ENCODE data around the gene FRAT2. TPM values are rescaled to one million over a fixed set of nuclear protein-coding genes. Genes with fewer than 3 reads are reported as not detected.
A peak's percentile ranks its signal among the peaks of the same experiment; 100 is the strongest.

FRAT2 gene
- total and polyA plus RNA-seq, 2 of the 13 experiments (the other 11 are each of a cell fraction or from before 2014, with no cell fraction given): 7.2 to 14.1 TPM

DNA sequence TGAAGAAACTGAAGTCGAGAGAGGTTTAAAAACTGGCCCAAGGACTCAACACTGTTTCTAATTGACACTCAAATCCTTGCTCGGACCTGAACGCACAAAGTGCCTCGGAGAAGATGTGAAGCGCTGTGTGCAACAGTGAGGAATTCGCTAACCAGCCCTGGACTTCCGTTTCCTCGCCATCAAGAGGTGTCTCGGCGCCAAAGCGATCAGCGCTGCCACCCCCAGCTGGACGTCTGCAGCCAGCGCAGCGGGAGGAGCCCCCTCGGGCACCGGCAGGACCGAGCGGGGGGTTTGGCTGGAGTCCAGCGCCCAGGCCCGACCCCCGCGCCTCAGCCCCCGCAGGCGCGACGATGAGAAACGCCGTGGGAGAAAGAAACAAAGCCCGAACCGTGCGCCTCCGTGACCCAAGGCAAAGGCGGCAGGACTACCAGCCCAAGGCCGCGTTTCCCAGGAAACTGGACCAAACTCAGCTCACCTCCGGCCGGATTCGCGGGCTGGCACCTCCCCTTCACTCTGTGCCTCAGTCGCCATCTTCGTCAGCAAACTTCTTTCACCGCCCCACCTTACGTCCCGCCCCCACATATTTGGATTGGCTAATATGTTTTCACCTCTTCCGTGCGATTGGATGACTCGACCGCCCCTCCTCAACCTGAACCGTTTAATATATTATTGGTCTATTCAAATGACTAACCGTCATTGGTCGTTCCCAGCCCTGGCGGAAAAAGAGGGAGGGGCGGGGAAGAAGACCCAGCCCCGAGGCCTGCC lies 42.2 kb downstream of the FRAT2 start, which contains the start of gene ARHGAP19:
TSS of gene ARHGAP19 (minus strand) at position 541 of the 765 bp plus-strand sequence. CDS start at position 531, 10 bp downstream.
- H3K36me3 ChIP-seq (replicated peaks in 1 of 2; ENCODE audit: control insufficient read depth in 1 of 2, insufficient read depth in 2 of 2, low read length in 2 of 2): 0 out of 5 replicates have a peak, but pooled peaks cover 0 to under 1% of the 10 kb centered on the region in 2 experiments
- WGBS (ENCODE audit: low lambda C conversion rate): under 1% methylated on average over 27 of the region's 55 CpGs
- peak within 1 kb of the TSS; percentile 61 to 82 (median 69) for H3K4me3 ChIP-seq (replicated peaks in 1 of 3; ENCODE audit: insufficient read depth in 1 of 3, low read depth in 2 of 3, low read length in 3 of 3)
- CTCF ChIA-PET (ENCODE audit: low intra/inter-chr PET ratio, low total read pairs): interaction anchor here (1.1 kb wide), 1 partner anchor 40 kb away, joined by 5 read pairs; no protein-coding TSS in a partner anchor
- FAIRE-seq: peak; percentile 97
- H3K79me2 ChIP-seq (ENCODE audit: insufficient read depth, low read length): peaks cover 7% of the 10 kb centered on the region
- H3K9me3 ChIP-seq (ENCODE audit: low read length): no peaks in the 10 kb centered on the region
- H3K27me3 ChIP-seq (ENCODE audit: control insufficient read depth in 1 of 2, insufficient read depth in 2 of 2, low read length in 2 of 2): no peaks in the 10 kb centered on the region
- H3K9ac ChIP-seq (ENCODE audit: insufficient read depth, low read depth, low read length): peak within 1 kb of the TSS; percentile 89
- peak within 1 kb of the TSS; percentile 84 for H3K4me2 ChIP-seq (ENCODE audit: low read depth, low read length)
- H3K4me1 ChIP-seq (ENCODE audit: insufficient read depth, low read length): peaks cover 30% of the 10 kb centered on the region
- intact Hi-C loops (cut with micrococcal nuclease; ENCODE audit: unreplicated experiment): loop anchor here (1.0 to 5.0 kb wide), 3 partner anchors 37 to 110 kb away; partner anchors contain the start of gene RRP12
- no peaks in the 10 kb centered on the region for H4K20me1 ChIP-seq (ENCODE audit: insufficient read depth, low read length)
- H2AFZ ChIP-seq (ENCODE audit: low read length): peak within 1 kb of the TSS; percentile 78
- in situ Hi-C loops (cut with HindIII; ENCODE audit: extremely low pct_ligation_motif_present, low pct_unique_long_range_greater_than_20kb): loop anchor here (5.0 kb wide), 1 partner anchor 40 kb away; the partner anchor contains the start of gene FRAT2
- peak; percentile 93 for ATAC-seq
- TSS peak; percentile 87 for BruUV-seq (replicated peaks)
- H3K27ac ChIP-seq (ENCODE audit: extremely low read length, insufficient read depth, low read length): peak within 1 kb of the TSS; percentile 97
- POLR2A ChIA-PET: interaction anchor here (1.5 to 2.5 kb wide), 5 partner anchors 13 to 109 kb away, joined by 12 to 27 read pairs (median 14); partner anchors contain the start of genes FRAT1, FRAT2 and RRP12
- peak; percentile 99 for DNase-seq (ENCODE audit: low spot score)
- TF ChIP-seq ZNF761 (CRISPR knock-in tag; conservative IDR thresholded peaks at IDR 0.05): no peak
- TF ChIP-seq ATF7 (IDR thresholded peaks at IDR 0.05): no peak
- TF ChIP-seq ATF7 (CRISPR knock-in tag; IDR thresholded peaks at IDR 0.05): no peak
- TF ChIP-seq, protein P1, sequence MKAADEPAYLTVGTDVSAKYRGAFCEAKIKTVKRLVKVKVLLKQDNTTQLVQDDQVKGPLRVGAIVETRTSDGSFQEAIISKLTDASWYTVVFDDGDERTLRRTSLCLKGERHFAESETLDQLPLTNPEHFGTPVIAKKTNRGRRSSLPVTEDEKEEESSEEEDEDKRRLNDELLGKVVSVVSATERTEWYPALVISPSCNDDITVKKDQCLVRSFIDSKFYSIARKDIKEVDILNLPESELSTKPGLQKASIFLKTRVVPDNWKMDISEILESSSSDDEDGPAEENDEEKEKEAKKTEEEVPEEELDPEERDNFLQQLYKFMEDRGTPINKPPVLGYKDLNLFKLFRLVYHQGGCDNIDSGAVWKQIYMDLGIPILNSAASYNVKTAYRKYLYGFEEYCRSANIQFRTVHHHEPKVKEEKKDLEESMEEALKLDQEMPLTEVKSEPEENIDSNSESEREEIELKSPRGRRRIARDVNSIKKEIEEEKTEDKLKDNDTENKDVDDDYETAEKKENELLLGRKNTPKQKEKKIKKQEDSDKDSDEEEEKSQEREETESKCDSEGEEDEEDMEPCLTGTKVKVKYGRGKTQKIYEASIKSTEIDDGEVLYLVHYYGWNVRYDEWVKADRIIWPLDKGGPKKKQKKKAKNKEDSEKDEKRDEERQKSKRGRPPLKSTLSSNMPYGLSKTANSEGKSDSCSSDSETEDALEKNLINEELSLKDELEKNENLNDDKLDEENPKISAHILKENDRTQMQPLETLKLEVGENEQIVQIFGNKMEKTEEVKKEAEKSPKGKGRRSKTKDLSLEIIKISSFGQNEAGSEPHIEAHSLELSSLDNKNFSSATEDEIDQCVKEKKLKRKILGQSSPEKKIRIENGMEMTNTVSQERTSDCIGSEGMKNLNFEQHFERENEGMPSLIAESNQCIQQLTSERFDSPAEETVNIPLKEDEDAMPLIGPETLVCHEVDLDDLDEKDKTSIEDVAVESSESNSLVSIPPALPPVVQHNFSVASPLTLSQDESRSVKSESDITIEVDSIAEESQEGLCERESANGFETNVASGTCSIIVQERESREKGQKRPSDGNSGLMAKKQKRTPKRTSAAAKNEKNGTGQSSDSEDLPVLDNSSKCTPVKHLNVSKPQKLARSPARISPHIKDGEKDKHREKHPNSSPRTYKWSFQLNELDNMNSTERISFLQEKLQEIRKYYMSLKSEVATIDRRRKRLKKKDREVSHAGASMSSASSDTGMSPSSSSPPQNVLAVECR (CRISPR knock-in tag; IDR thresholded peaks at IDR 0.05; ENCODE audit: borderline replicate concordance): peak; percentile 89; the same call in 1 of the 2 replicates
- TF ChIP-seq ARID2 (CRISPR knock-in tag; IDR thresholded peaks at IDR 0.05; ENCODE audit: borderline replicate concordance): peak; percentile 63; the same call in 1 of the 2 replicates
- TF ChIP-seq PTBP1 (IDR thresholded peaks at IDR 0.05; ENCODE audit: low read depth, low read length, poor library complexity, severe bottlenecking): peak; percentile 72
- TF ChIP-seq SMAD3 (CRISPR knock-in tag; IDR thresholded peaks at IDR 0.05): 0 out of 2 replicates have a peak, but pooled peaks have one; percentile 19
- TF ChIP-seq, protein P2, sequence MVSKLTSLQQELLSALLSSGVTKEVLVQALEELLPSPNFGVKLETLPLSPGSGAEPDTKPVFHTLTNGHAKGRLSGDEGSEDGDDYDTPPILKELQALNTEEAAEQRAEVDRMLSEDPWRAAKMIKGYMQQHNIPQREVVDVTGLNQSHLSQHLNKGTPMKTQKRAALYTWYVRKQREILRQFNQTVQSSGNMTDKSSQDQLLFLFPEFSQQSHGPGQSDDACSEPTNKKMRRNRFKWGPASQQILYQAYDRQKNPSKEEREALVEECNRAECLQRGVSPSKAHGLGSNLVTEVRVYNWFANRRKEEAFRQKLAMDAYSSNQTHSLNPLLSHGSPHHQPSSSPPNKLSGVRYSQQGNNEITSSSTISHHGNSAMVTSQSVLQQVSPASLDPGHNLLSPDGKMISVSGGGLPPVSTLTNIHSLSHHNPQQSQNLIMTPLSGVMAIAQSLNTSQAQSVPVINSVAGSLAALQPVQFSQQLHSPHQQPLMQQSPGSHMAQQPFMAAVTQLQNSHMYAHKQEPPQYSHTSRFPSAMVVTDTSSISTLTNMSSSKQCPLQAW (CRISPR knock-in tag; IDR thresholded peaks at IDR 0.05): peak; percentile 40; the same call in 1 of the 2 replicates
- TF ChIP-seq, protein P3, sequence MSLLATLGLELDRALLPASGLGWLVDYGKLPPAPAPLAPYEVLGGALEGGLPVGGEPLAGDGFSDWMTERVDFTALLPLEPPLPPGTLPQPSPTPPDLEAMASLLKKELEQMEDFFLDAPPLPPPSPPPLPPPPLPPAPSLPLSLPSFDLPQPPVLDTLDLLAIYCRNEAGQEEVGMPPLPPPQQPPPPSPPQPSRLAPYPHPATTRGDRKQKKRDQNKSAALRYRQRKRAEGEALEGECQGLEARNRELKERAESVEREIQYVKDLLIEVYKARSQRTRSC (CRISPR knock-in tag; IDR thresholded peaks at IDR 0.05; ENCODE audit: low read depth): no peak
- TF ChIP-seq, protein P4, sequence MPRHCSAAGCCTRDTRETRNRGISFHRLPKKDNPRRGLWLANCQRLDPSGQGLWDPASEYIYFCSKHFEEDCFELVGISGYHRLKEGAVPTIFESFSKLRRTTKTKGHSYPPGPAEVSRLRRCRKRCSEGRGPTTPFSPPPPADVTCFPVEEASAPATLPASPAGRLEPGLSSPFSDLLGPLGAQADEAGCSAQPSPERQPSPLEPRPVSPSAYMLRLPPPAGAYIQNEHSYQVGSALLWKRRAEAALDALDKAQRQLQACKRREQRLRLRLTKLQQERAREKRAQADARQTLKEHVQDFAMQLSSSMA (CRISPR knock-in tag; IDR thresholded peaks at IDR 0.05): no peak
- TF ChIP-seq ZNF335 (CRISPR knock-in tag; IDR thresholded peaks at IDR 0.05): peak; percentile 87
- TF ChIP-seq NCOA1 (CRISPR knock-in tag; IDR thresholded peaks at IDR 0.05): no peak
- TF ChIP-seq, protein P5, sequence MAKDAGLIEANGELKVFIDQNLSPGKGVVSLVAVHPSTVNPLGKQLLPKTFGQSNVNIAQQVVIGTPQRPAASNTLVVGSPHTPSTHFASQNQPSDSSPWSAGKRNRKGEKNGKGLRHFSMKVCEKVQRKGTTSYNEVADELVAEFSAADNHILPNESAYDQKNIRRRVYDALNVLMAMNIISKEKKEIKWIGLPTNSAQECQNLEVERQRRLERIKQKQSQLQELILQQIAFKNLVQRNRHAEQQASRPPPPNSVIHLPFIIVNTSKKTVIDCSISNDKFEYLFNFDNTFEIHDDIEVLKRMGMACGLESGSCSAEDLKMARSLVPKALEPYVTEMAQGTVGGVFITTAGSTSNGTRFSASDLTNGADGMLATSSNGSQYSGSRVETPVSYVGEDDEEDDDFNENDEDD (CRISPR knock-in tag; IDR thresholded peaks at IDR 0.05; ENCODE audit: borderline replicate concordance): peak; percentile 96
